ENCODE results near the gene CLEC14A.

CLEC14A gene

GRCh38 chr14:38286452-38286851 lies 30.6 kb upstream of the CLEC14A start:
- no peak overlapping the region for H3K4me3 ChIP-seq (ENCODE audit: low read length)
- DNase-seq (ENCODE audit: low read depth): no peak
- no peak for TF ChIP-seq CTCF (conservative IDR thresholded peaks at IDR 0.05; ENCODE audit: low read depth, low read length)

DNA sequence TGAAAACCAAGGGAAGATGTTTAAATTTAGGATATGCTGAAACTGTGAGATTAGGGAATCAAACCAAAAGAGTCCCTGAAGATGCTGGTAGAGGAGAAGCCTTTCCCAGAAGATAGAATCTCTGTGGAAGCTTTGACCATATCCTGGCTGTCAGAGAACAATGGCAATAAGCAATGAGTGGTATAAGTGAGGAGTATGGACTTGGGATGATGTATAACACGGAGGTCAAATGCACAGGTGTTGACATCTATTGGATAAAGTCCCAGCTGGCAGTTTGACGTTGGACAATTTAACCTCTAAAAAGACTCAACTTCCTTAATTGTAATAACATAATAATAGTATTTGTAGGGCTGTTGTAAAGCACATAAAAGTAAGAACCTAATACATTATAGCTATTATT lies 30.1 kb upstream of the CLEC14A start:
- DNase-seq (ENCODE audit: low read depth): no peak
- H3K4me3 ChIP-seq (ENCODE audit: low read length): no peak overlapping the region
- TF ChIP-seq CTCF (conservative IDR thresholded peaks at IDR 0.05; ENCODE audit: low read depth, low read length): no peak

DNA sequence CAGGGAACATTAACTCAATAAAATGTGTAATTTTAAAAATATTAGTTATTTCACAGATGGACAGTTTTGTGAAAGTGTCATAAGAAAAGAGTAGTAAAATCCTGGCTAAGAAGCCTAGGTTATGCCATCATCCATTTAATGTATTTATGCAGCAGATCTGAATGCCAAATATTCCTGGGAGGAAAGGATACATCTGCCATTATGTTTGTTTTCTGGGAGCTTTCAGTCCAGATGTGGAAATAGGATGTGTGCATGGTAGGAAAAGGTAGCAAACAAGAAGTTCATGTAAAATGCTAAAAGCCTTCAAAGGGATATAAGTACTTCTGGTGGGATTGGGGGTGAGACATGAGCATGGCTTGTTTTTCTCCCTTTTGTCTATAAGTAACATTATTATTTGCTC lies 27.0 kb upstream of the CLEC14A start:
- no peak for TF ChIP-seq CTCF (conservative IDR thresholded peaks at IDR 0.05; ENCODE audit: low read depth, low read length)
- DNase-seq (ENCODE audit: low read depth): no peak
- H3K4me3 ChIP-seq (ENCODE audit: low read length): no peak overlapping the region

- DNase-seq (ENCODE audit: low read depth): no peak
- no peak overlapping the region for H3K4me3 ChIP-seq (ENCODE audit: low read length)
- TF ChIP-seq CTCF (conservative IDR thresholded peaks at IDR 0.05; ENCODE audit: low read depth, low read length): no peak
These were observed 24.2 kb upstream of the CLEC14A start for GRCh38 chr14:38280081-38280480.

GRCh38 chr14:38279572-38279971 lies 23.7 kb upstream of the CLEC14A start:
- TF ChIP-seq CTCF (conservative IDR thresholded peaks at IDR 0.05; ENCODE audit: low read depth, low read length): no peak
- H3K4me3 ChIP-seq (ENCODE audit: low read length): no peak overlapping the region
- DNase-seq (ENCODE audit: low read depth): no peak

DNA sequence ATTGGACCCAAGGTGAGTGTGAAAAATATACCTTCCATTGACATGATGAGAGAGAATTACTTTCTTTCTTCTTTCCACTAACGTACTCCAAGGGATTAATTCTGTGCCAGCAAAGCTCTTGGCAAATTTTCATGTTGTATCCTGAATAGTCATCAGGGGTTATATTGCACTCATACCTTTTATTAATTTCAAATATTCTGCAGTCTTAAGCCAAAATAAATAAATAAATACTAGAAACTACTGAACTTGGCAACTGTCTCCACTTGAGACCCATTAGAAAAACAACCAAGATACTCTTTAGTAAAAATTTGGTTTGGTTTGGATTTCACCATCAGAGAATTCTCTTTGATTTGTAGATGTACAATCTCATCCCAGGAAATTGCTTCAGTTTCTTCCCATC lies 22.1 kb upstream of the CLEC14A start:
- TF ChIP-seq CTCF (conservative IDR thresholded peaks at IDR 0.05; ENCODE audit: low read depth, low read length): no peak
- no peak for DNase-seq (ENCODE audit: low read depth)
- no peak overlapping the region for H3K4me3 ChIP-seq (ENCODE audit: low read length)

GRCh38 chr14:38262844-38263243 lies 7.0 kb upstream of the CLEC14A start:
- DNase-seq (ENCODE audit: low read depth): no peak
- H3K4me3 ChIP-seq (ENCODE audit: low read length): no peak overlapping the region
- TF ChIP-seq CTCF (conservative IDR thresholded peaks at IDR 0.05; ENCODE audit: low read depth, low read length): no peak

Measured in retinal pigment epithelial cell (primary cell).